Endothelial cell of umbilical vein (primary cell): Measurements from ENCODE around the gene FAM83F. TPM values are rescaled to one million over a fixed set of nuclear protein-coding genes. Genes with fewer than 3 reads are reported as not detected.
"Not testable (repeated sequence)": the region's sequence is repeated elsewhere in the genome, so short reads cannot be mapped to it uniquely, and the experiment has no call there.

Experiments
- BruUV-seq: library from RNA; stranded (reverse); fragments of 400-500 nt; replicated peaks from 2 replicates; lab custom pipeline; 2021; lab: Mats Ljungman, UMichigan
- CTCF ChIA-PET: fragments of 300-600, 350-600 bp; sonication (Branson Sonifier 250); formaldehyde crosslinking; loops from one replicate; lab custom pipeline; 2021; ENCODE audit warnings: antibody characterized with exemption, inconsistent platforms; lab: Charles Lee
- POLR2A ChIA-PET: fragments of 300-600, 350-600 bp; sonication (Branson Sonifier 250); formaldehyde crosslinking; loops from one replicate; lab custom pipeline; 2021; ENCODE audit warnings: antibody characterized with exemption, inconsistent platforms; lab: Charles Lee
- DNase-seq: peaks from one replicate; pipeline ENCODE4 v3.0.0-alpha.2; 2011; ENCODE audit warnings: low read depth, low spot score
- FAIRE-seq: peaks from 2 replicates; lab custom pipeline; 2011; peaks lifted over from hg19 to GRCh38; lab: Jason Lieb, UNC
- H2AFZ ChIP-seq: 2 replicates; pipeline ENCODE4 v1.6.0; 2012; ENCODE audit warnings: low read depth, low read length, control low read depth, inconsistent platforms
- H3K27ac ChIP-seq: 2 replicates; pipeline ENCODE4 v1.5.1; 2011; ENCODE audit warnings: low read depth, mild to moderate bottlenecking, control low read depth, low read length, moderate library complexity; ENCODE audit not compliant: insufficient read depth
- H3K27me3 ChIP-seq, 2 experiments: 2 replicates each; pipeline versions ENCODE4 v1.6.0 to v1.6.1; 2011; ENCODE audit warnings: low read length in 2 of 2, mixed read lengths in 1 of 2; ENCODE audit not compliant: control insufficient read depth in 2 of 2, insufficient read depth in 2 of 2
- H3K36me3 ChIP-seq, 2 experiments: 2 replicates in 1 of 2; 3 replicates in 1 of 2; pipeline ENCODE4 v1.5.1; 2011; ENCODE audit warnings: low read length in 2 of 2, mild to moderate bottlenecking in 1 of 2, moderate library complexity in 1 of 2; ENCODE audit not compliant: control insufficient read depth in 2 of 2, insufficient read depth in 2 of 2; ENCODE audit errors: extremely low read depth in 1 of 2
- H3K4me1 ChIP-seq: 3 replicates; pipeline ENCODE4 v1.5.1; 2011; ENCODE audit warnings: mild to moderate bottlenecking, low read length; ENCODE audit not compliant: control insufficient read depth, insufficient read depth; ENCODE audit errors: extremely low read depth
- H3K4me2 ChIP-seq: 2 replicates; pipeline ENCODE4 v1.6.1; 2011; ENCODE audit warnings: low read length, control low read depth, mixed read lengths; ENCODE audit not compliant: insufficient read depth
- H3K4me3 ChIP-seq, 3 experiments: fragments of 200-600 bp in 1 of 3; sonication (generic), shearing (Covaris generic) in 1 of 3; replicated peaks in 1 of 3; 2 replicates each; pipeline ENCODE4 v1.5.1; 2011 to 2016; ENCODE audit warnings: control low read depth in 3 of 3, low read length in 3 of 3, mild to moderate bottlenecking in 2 of 3, inconsistent platforms in 1 of 3, low read depth in 1 of 3, moderate library complexity in 1 of 3; ENCODE audit not compliant: insufficient read depth in 1 of 3
- H3K79me2 ChIP-seq: 2 replicates; pipeline ENCODE4 v1.6.0; 2012; ENCODE audit warnings: low read length, inconsistent platforms; ENCODE audit not compliant: control insufficient read depth, insufficient read depth
- H3K9ac ChIP-seq: replicated peaks from 2 replicates; pipeline ENCODE3; 2011; ENCODE audit warnings: low read length, control low read depth; ENCODE audit not compliant: insufficient read depth; ENCODE audit errors: extremely low read depth
- H3K9me1 ChIP-seq: replicated peaks from 3 replicates; pipeline ENCODE4 v1.6.0; 2011; ENCODE audit warnings: mild to moderate bottlenecking, low read length; ENCODE audit not compliant: control insufficient read depth, insufficient read depth; ENCODE audit errors: extremely low read depth
- H3K9me3 ChIP-seq: replicated peaks from 2 replicates; pipeline ENCODE4 v1.5.1; 2012; ENCODE audit warnings: low read length, inconsistent platforms; ENCODE audit not compliant: control insufficient read depth, insufficient read depth
- H4K20me1 ChIP-seq: replicated peaks from 2 replicates; pipeline ENCODE3; 2011; ENCODE audit warnings: mild to moderate bottlenecking, low read length; ENCODE audit not compliant: control insufficient read depth, insufficient read depth; ENCODE audit errors: extremely low read depth
- EZH2 ChIP-seq: IDR thresholded peaks from 2 replicates; pipeline ENCODE4 v1.6.1; 2012; ENCODE audit warnings: borderline replicate concordance, low read depth, mild to moderate bottlenecking, moderate library complexity, low read length, inconsistent platforms; ENCODE audit not compliant: severe bottlenecking
- FOS ChIP-seq: IDR thresholded peaks from 2 replicates; pipeline ENCODE4 v1.6.1; 2011; ENCODE audit warnings: mild to moderate bottlenecking, low read length, moderate library complexity, borderline replicate concordance; ENCODE audit not compliant: insufficient read depth
- GATA2 ChIP-seq: IDR thresholded peaks from 2 replicates; pipeline ENCODE4 v1.7.0; 2011; ENCODE audit warnings: low read depth, mild to moderate bottlenecking, moderate library complexity, mixed read lengths, low read length; ENCODE audit not compliant: insufficient read length, insufficient read depth
- JUN ChIP-seq: IDR thresholded peaks from 2 replicates; pipeline ENCODE4 v1.6.1; 2011; ENCODE audit warnings: borderline replicate concordance, low read depth; ENCODE audit not compliant: insufficient read length, insufficient read depth
- MYC ChIP-seq: IDR thresholded peaks from one replicate; pipeline ENCODE4 v1.6.1; 2011; ENCODE audit warnings: mild to moderate bottlenecking, low read depth, low read length
- POLR2A ChIP-seq: IDR thresholded peaks from 2 replicates; pipeline ENCODE4 v1.6.1; 2012; ENCODE audit warnings: low read depth, mild to moderate bottlenecking, control low read depth, low read length
- POLR2AphosphoS5 ChIP-seq: IDR thresholded peaks from 2 replicates; pipeline ENCODE4 v1.6.1; 2012; ENCODE audit warnings: low read depth, mild to moderate bottlenecking, control low read depth, low read length, moderate library complexity; ENCODE audit not compliant: insufficient read depth
- dilution Hi-C: fragments of 300-500 bp; cut with MboI; formaldehyde crosslinking; loops from one replicate; pipeline ENCODE4 v1.15.0; 2019; ENCODE audit warnings: low sequenced_read_pairs; ENCODE audit not compliant: extremely low pct_ligation_motif_present
- intact Hi-C: fragments of 100-400 bp; cut with micrococcal nuclease; formaldehyde crosslinking; loops from one replicate; pipeline ENCODE4 v1.10.0; 2022
- polyA plus RNA-seq, 4 experiments: library from polyadenylated mRNA; depleted of rRNA in 3 of 4; stranded (reverse) in 3 of 4; unstranded in 1 of 4; fragments of >200 nt; gene quantifications; 2 replicates each; pipeline versions ENCODE4 v1.2.1 to v1.2.3, GENCODE V29; 2011 to 2012; ENCODE audit warnings: missing spikeins in 1 of 4
- total RNA-seq: library from RNA; stranded (reverse); gene quantifications from 2 replicates; pipeline ENCODE4 v1.2.3, GENCODE V29; 2021
- TF ChIP-seq, protein P1 (sequence below): IDR thresholded peaks from 2 replicates; pipeline ENCODE4 v1.6.1; 2011; ENCODE audit not compliant: insufficient read depth, insufficient read length
- TF ChIP-seq, protein P2 (sequence below), 2 donors: IDR thresholded peaks; 1 replicate in 1 of 2; 2 replicates in 1 of 2; pipeline ENCODE4 v1.5.1; 2011; ENCODE audit warnings: low read length in 2 of 2, mild to moderate bottlenecking in 2 of 2, moderate library complexity in 2 of 2, control low read depth in 1 of 2, inconsistent platforms in 1 of 2, low read depth in 1 of 2; ENCODE audit not compliant: insufficient read depth in 1 of 2; ENCODE audit errors: extremely low read depth in 1 of 2

FAM83F gene
- total and polyA plus RNA-seq, 2 donors (not counting 3 experiments of a cell fraction or from before 2014, with no cell fraction given): not detected

DNA sequence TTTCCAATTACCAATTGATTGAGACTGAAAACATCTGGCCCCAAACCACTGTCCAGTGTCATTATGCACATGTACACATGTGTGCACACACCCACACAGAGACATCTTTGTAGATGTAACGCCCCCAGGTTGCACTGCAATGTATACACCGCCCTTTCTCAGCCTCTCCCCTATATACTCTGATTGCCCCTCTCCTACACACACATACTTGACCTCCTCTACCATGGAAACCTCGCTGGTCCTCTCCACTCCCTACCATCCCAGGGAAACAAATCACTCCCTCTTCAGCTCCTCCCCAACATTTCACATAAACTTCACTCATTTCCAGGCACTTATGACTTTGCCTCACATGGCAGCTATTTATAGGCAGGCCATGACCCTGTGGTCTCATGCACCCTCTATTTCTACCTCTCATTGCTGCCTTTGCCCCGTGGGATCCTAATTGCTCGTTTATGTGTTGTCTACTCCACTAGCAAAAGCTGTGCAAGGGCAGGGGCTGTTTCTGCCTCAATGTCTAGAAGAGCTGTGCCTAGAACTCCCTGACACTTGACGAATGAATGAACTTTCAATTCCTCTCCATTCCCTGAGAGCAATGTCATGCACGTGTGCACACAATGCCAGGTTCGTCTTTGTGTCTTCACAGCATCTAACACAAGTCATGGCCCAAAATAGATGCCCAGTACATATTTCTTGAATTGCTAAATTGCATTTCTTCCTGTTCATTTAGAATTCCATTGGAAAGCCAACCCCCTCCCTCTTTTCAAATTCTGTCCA, 44.6 kb upstream of the FAM83F start:
- Histone ChIP-seq H3K79me2 (no peaks in the 10 kb centered on the region), H4K20me1 (no peaks in the 10 kb centered on the region), H3K36me3 (no peaks in the 10 kb centered on the region), H3K27ac (no peak overlapping the region), H3K4me1 (no peaks in the 10 kb centered on the region), H3K4me2 (no peak overlapping the region), H2AFZ (no peak overlapping the region), H3K9ac (no peak overlapping the region), H3K9me3 (no peaks in the 10 kb centered on the region), H3K27me3 (peaks cover 4 to 7% of the 10 kb centered on the region in 2 experiments), H3K4me3 (no peak overlapping the region), H3K9me1 (no peaks in the 10 kb centered on the region)
- FAIRE-seq (no peak), DNase-seq (no peak)
- intact Hi-C loops: no loop called here
- CTCF ChIA-PET: no interaction called here
- no TSS peak for BruUV-seq
- TF ChIP-seq JUN (no peak), FOS (no peak), EZH2 (no peak), GATA2 (no peak), POLR2A (no peak), MYC (no peak), POLR2AphosphoS5 (no peak)
- TF ChIP-seq, protein P1, sequence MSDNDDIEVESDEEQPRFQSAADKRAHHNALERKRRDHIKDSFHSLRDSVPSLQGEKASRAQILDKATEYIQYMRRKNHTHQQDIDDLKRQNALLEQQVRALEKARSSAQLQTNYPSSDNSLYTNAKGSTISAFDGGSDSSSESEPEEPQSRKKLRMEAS: no peak
- TF ChIP-seq, protein P2, sequence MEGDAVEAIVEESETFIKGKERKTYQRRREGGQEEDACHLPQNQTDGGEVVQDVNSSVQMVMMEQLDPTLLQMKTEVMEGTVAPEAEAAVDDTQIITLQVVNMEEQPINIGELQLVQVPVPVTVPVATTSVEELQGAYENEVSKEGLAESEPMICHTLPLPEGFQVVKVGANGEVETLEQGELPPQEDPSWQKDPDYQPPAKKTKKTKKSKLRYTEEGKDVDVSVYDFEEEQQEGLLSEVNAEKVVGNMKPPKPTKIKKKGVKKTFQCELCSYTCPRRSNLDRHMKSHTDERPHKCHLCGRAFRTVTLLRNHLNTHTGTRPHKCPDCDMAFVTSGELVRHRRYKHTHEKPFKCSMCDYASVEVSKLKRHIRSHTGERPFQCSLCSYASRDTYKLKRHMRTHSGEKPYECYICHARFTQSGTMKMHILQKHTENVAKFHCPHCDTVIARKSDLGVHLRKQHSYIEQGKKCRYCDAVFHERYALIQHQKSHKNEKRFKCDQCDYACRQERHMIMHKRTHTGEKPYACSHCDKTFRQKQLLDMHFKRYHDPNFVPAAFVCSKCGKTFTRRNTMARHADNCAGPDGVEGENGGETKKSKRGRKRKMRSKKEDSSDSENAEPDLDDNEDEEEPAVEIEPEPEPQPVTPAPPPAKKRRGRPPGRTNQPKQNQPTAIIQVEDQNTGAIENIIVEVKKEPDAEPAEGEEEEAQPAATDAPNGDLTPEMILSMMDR (IDR thresholded peaks at IDR 0.05; ENCODE audit: extremely low read depth in 1 of 2, insufficient read depth in 1 of 2, low read depth in 1 of 2, low read length in 2 of 2): no peak
- POLR2A ChIA-PET: no interaction called here
- dilution Hi-C loops: no loop called here

DNA sequence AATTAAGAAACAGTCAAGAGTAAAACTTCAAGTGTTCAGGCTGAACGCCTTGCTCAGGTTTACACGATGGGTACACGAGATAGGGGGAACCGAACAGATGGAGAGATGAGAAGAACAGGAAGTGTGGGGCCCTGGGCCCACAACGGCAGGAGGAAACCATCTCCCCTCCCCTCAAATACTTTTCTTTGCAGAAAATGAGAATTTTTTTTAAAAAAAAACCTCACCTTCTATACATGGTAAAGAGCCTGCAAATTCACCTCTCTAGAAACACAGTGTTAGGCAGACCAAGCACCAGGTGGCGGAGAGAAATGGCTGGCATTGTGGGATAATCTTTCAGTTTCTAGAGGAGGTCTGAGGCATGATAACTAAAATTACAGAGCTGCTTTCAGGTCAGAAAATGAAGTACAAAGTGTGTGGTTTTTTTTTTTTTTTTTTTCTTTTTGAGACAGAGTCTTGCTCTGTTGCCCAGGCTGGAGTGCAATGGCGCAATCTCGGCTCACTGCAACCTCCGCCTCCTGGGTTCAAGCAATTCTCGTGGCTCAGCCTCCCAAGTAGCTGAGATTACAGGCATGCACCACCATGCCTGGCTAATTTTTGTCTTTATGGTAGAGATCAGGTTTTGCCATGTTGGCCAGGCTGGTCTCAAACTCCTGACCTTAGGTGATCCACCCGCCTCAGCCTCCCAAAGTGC, 43.0 kb upstream of the FAM83F start:
- CTCF ChIA-PET: interaction anchor here (0.8 kb wide), 1 partner anchor 73 kb away, joined by 4 read pairs; no protein-coding TSS in a partner anchor
- POLR2A ChIA-PET, dilution Hi-C loops, H3K4me1 ChIP-seq, H4K20me1 ChIP-seq, H3K9me1 ChIP-seq, H3K4me3 ChIP-seq, DNase-seq, intact Hi-C loops, H3K9me3 ChIP-seq, FAIRE-seq, H3K27ac ChIP-seq, H2AFZ ChIP-seq, H3K9ac ChIP-seq, H3K4me2 ChIP-seq, BruUV-seq, H3K36me3 ChIP-seq, H3K79me2 ChIP-seq, H3K27me3 ChIP-seq: not testable (repeated sequence)
